ENCODE results near the gene PIK3CB. TPM values are rescaled to one million over a fixed set of nuclear protein-coding genes. Genes with fewer than 3 reads are reported as not detected.
A peak's percentile ranks its signal among the peaks of the same experiment; 100 is the strongest.

The PIK3CB gene
- total and polyA plus RNA-seq, 2 of the 8 experiments (the other 6 are each of a cell fraction or from before 2014, with no cell fraction given), result 8.3 to 35.2 TPM

GRCh38 chr3:138827222-138827621 lies 7.5 kb downstream of the PIK3CB start:
- peaks cover 3 to 73% of the 10 kb centered on the region in 2 experiments; a peak in 3 of 4 replicates for H3K79me2 ChIP-seq (ENCODE audit: control insufficient read depth in 1 of 2, insufficient read depth in 2 of 2, low read length in 2 of 2)
- H3K4me2 ChIP-seq (ENCODE audit: insufficient read depth in 1 of 2, low read depth in 2 of 2, low read length in 2 of 2), result no peak overlapping the region

More at GRCh38 chr3:138827222-138827621, 7.5 kb downstream of the PIK3CB start:
- H3K9ac ChIP-seq (replicated peaks in 1 of 4; ENCODE audit: extremely low read depth in 1 of 4, low read depth in 3 of 4, low read length in 3 of 4), result no peak overlapping the region
- H3K23ac ChIP-seq (ENCODE audit: insufficient read length), result no peak overlapping the region
- no peak overlapping the region for H3K14ac ChIP-seq (ENCODE audit: insufficient read length)
- no peak overlapping the region for H2AFZ ChIP-seq (ENCODE audit: low read length)
- ChIA-PET CTCF (ENCODE audit: partially characterized antibody) (no interaction called here), POLR2A (ENCODE audit: partially characterized antibody) (interaction anchor here (0.7 to 3.1 kb wide), 2 partner anchors 9 to 36 kb away, joined by 3 to 11 read pairs; no protein-coding TSS in a partner anchor)
- H2AK5ac ChIP-seq (ENCODE audit: low read depth, low read length), result 0 out of 2 replicates have a peak overlapping the region, but pooled peaks have one; percentile 40
- no peak overlapping the region for H2BK120ac ChIP-seq (replicated peaks; ENCODE audit: low read depth, low read length)
- no peaks in the 10 kb centered on the region for H4K20me1 ChIP-seq (replicated peaks in 1 of 2; ENCODE audit: control insufficient read depth in 1 of 2, insufficient read depth in 2 of 2, low read length in 2 of 2)
- peaks cover 3 to 11% (median 6%) of the 10 kb centered on the region in 4 experiments; a peak in 5 of 7 replicates for H3K4me1 ChIP-seq (replicated peaks in 1 of 4; ENCODE audit: control insufficient read depth in 3 of 4, insufficient read depth in 4 of 4, low read length in 3 of 4)
- TF ChIP-seq CHD1 (IDR thresholded peaks at IDR 0.05; ENCODE audit: low read depth, low read length) (no peak), HDAC6 (IDR thresholded peaks at IDR 0.05; ENCODE audit: low read depth, low read length) (no peak), POU5F1 (IDR thresholded peaks at IDR 0.05; ENCODE audit: low read depth, low read length) (no peak), JUN (IDR thresholded peaks at IDR 0.05; ENCODE audit: low read depth, low read length) (no peak), CTCF (IDR thresholded peaks at IDR 0.05; ENCODE audit: control extremely low read depth in 1 of 3, insufficient read depth in 1 of 3, low read depth in 1 of 3, low read length in 3 of 3) (no peak), BACH1 (IDR thresholded peaks at IDR 0.05; ENCODE audit: low read length) (no peak), SIN3A (conservative IDR thresholded peaks at IDR 0.05 in 1 of 2, IDR thresholded peaks at IDR 0.05 in 1 of 2; ENCODE audit: low read depth in 1 of 2, low read length in 2 of 2) (no peak)
- FAIRE-seq (no peak), DNase-seq (ENCODE audit: low read depth in 1 of 2, low spot score in 2 of 2) (no peak)
- no peak overlapping the region for H4K8ac ChIP-seq (ENCODE audit: extremely low read depth, insufficient read depth, low read length)
- no peaks in the 10 kb centered on the region for H3K27me3 ChIP-seq (replicated peaks in 1 of 4; ENCODE audit: control insufficient read depth in 3 of 4, extremely low read depth in 1 of 4, insufficient read depth in 3 of 4, low read length in 3 of 4)
- no peak overlapping the region for H3K4me3 ChIP-seq (ENCODE audit: extremely low read depth in 1 of 4, insufficient read depth in 2 of 4, low read depth in 3 of 4, low read length in 4 of 4)
- H3K27ac ChIP-seq (ENCODE audit: low read depth, low read length), result no peak overlapping the region
- H4K91ac ChIP-seq (replicated peaks; ENCODE audit: insufficient read length, low read length), result no peak overlapping the region
- no peaks in the 10 kb centered on the region for H3K9me3 ChIP-seq (ENCODE audit: insufficient read depth in 2 of 2, low read depth in 1 of 2, low read length in 1 of 2)
- no peaks in the 10 kb centered on the region for H3K23me2 ChIP-seq (ENCODE audit: low read depth, low read length)
- peaks cover 11% of the 10 kb centered on the region for H3K79me1 ChIP-seq (ENCODE audit: low read depth, low read length)
- H3K4ac ChIP-seq (replicated peaks; ENCODE audit: insufficient read length, low read depth, low read length), result no peak overlapping the region
- 92% methylated on average over 7 of the region's 7 CpGs; no CpG with 5 or more reads in 1 of the 2 experiments for WGBS, 2 experiments (ENCODE audit: extremely low coverage in 1 of 2, insufficient coverage in 1 of 2, insufficient read length in 1 of 2, insufficient replicate concordance in 2 of 2, low coverage in 1 of 2, low lambda C conversion rate in 2 of 2, missing lambda C conversion rate in 1 of 2)
- 0 out of 2 replicates have a peak overlapping the region, but pooled peaks have one; percentile 27 for H2BK12ac ChIP-seq (ENCODE audit: low read depth, low read length)
- no peak overlapping the region for H4K5ac ChIP-seq (ENCODE audit: insufficient read length, low read depth, low read length)
- H2BK15ac ChIP-seq (ENCODE audit: low read length), result no peak overlapping the region
- H2BK5ac ChIP-seq (ENCODE audit: low read depth, low read length), result no peak overlapping the region
- no peak overlapping the region for H3K18ac ChIP-seq (ENCODE audit: extremely low read depth, low read length)
- H2BK20ac ChIP-seq (ENCODE audit: low read length), result no peak overlapping the region
- peaks cover 0 to 6% (median 0%) of the 10 kb centered on the region in 4 experiments; a peak in 1 of 8 replicates for H3K36me3 ChIP-seq (ENCODE audit: control insufficient read depth in 2 of 4, insufficient read depth in 4 of 4, low read length in 3 of 4)
- no peak overlapping the region for H3K56ac ChIP-seq (replicated peaks; ENCODE audit: insufficient read length, low read depth, low read length)
